IMR-90 (cell line): ENCODE results near the gene STAC2. TPM values are rescaled to one million over a fixed set of nuclear protein-coding genes. Genes with fewer than 3 reads are reported as not detected.

Source experiments
- ATAC-seq: fragments of 200-7000 bp; cut with Tn5 transposase; 2 replicates; pipeline ENCODE4 v1.9.1; 2020; ENCODE audit warnings: low read depth, mild to moderate bottlenecking, moderate library complexity
- BruUV-seq: library from RNA; stranded (reverse); fragments of 400-500 nt; replicated peaks from 2 replicates; lab custom pipeline; 2021; lab: Mats Ljungman, UMichigan
- CTCF ChIA-PET: fragments of 300-600 bp; formaldehyde crosslinking; extraction: SDS; loops from one replicate; lab custom pipeline; 2021; ENCODE audit warnings: antibody characterized with exemption; lab: Yijun Ruan, JAX
- POLR2A ChIA-PET: fragments of 300-600 bp; sonication (Branson Sonifier 250); formaldehyde crosslinking; loops from one replicate; lab custom pipeline; 2022; ENCODE audit warnings: antibody characterized with exemption; ENCODE audit not compliant: unreplicated experiment; lab: Charles Lee
- DNase-seq: peaks from one replicate; pipeline ENCODE4 v3.0.0; 2013
- H2AFZ ChIP-seq: replicated peaks from 2 replicates; pipeline ENCODE3; 2013; ENCODE audit warnings: low read length, mild to moderate bottlenecking; ENCODE audit not compliant: poor library complexity
- H2AK5ac ChIP-seq: 2 replicates; pipeline ENCODE4 v1.6.1; 2013; ENCODE audit warnings: low read depth, low read length, inconsistent platforms
- H2AK9ac ChIP-seq: replicated peaks from 2 replicates; pipeline ENCODE3; 2013; ENCODE audit warnings: mild to moderate bottlenecking, low read depth, low read length, moderate library complexity; ENCODE audit not compliant: poor library complexity
- H2BK120ac ChIP-seq: 2 replicates; pipeline ENCODE4 v1.6.1; 2013; ENCODE audit warnings: low read depth, low read length, inconsistent platforms
- H2BK15ac ChIP-seq: 3 replicates; pipeline ENCODE4 v1.6.1; 2013; ENCODE audit warnings: low read depth, low read length, inconsistent platforms
- H2BK20ac ChIP-seq: 2 replicates; pipeline ENCODE4 v1.6.1; 2013; ENCODE audit warnings: low read depth, mild to moderate bottlenecking, inconsistent platforms, low read length, moderate library complexity
- H2BK5ac ChIP-seq: 2 replicates; pipeline ENCODE4 v1.6.1; 2013; ENCODE audit warnings: mild to moderate bottlenecking, low read depth, low read length, inconsistent platforms; ENCODE audit not compliant: poor library complexity, severe bottlenecking
- H3K14ac ChIP-seq: replicated peaks from 2 replicates; pipeline ENCODE4 v1.6.1; 2013; ENCODE audit warnings: low read depth, low read length, inconsistent platforms
- H3K18ac ChIP-seq: 2 replicates; pipeline ENCODE4 v1.6.1; 2013; ENCODE audit warnings: low read depth, low read length, control low read depth
- H3K23ac ChIP-seq: 2 replicates; pipeline ENCODE4 v1.6.1; 2013; ENCODE audit warnings: low read depth, low read length, inconsistent platforms
- H3K27ac ChIP-seq: 2 replicates; pipeline ENCODE4 v1.5.1; 2013; ENCODE audit warnings: mild to moderate bottlenecking, control low read depth, low read length; ENCODE audit not compliant: insufficient read depth
- H3K27me3 ChIP-seq: 2 replicates; pipeline ENCODE4 v1.6.1; 2013; ENCODE audit warnings: low read length; ENCODE audit not compliant: control insufficient read depth, insufficient read depth
- H3K36me3 ChIP-seq: 2 replicates; pipeline ENCODE4 v1.6.1; 2013; ENCODE audit warnings: low read length, mixed read lengths; ENCODE audit not compliant: control insufficient read depth, insufficient read depth
- H3K4ac ChIP-seq: 2 replicates; pipeline ENCODE4 v1.6.1; 2013; ENCODE audit warnings: low read depth, low read length, inconsistent platforms
- H3K4me1 ChIP-seq: 2 replicates; pipeline ENCODE4 v1.6.1; 2013; ENCODE audit warnings: low read length, mixed read lengths; ENCODE audit not compliant: control insufficient read depth, insufficient read depth
- H3K4me2 ChIP-seq: 2 replicates; pipeline ENCODE4 v1.6.1; 2013; ENCODE audit warnings: low read depth, mild to moderate bottlenecking, control low read depth, low read length, moderate library complexity
- H3K4me3 ChIP-seq: 2 replicates; pipeline ENCODE4 v1.5.1; 2013; ENCODE audit warnings: low read depth, mild to moderate bottlenecking, control low read depth, low read length, moderate library complexity; ENCODE audit not compliant: insufficient read depth
- H3K56ac ChIP-seq: 2 replicates; pipeline ENCODE4 v1.6.1; 2013; ENCODE audit warnings: low read length, inconsistent platforms; ENCODE audit not compliant: insufficient read depth; ENCODE audit errors: extremely low read depth
- H3K79me1 ChIP-seq, 2 experiments: 2 replicates each; pipeline ENCODE4 v1.6.1; 2013; ENCODE audit warnings: low read length in 2 of 2, inconsistent platforms in 1 of 2, low read depth in 1 of 2
- H3K9ac ChIP-seq: 2 replicates; pipeline ENCODE4 v1.6.1; 2013; ENCODE audit warnings: low read depth, low read length, control low read depth
- H3K9me1 ChIP-seq: 2 replicates; pipeline ENCODE4 v1.6.1; 2013; ENCODE audit warnings: low read length, inconsistent platforms; ENCODE audit not compliant: insufficient read depth
- H3K9me3 ChIP-seq: 2 replicates; pipeline ENCODE4 v1.6.1; 2013; ENCODE audit warnings: low read length; ENCODE audit not compliant: control insufficient read depth, insufficient read depth
- H4K20me1 ChIP-seq: 2 replicates; pipeline ENCODE4 v1.6.1; 2013; ENCODE audit warnings: low read length, inconsistent platforms; ENCODE audit not compliant: insufficient read depth
- H4K5ac ChIP-seq: 2 replicates; pipeline ENCODE4 v1.6.1; 2013; ENCODE audit warnings: mild to moderate bottlenecking, low read depth, low read length, control low read depth
- H4K8ac ChIP-seq, 2 experiments: 2 replicates each; pipeline ENCODE4 v1.6.1; 2013; ENCODE audit warnings: low read depth in 2 of 2, low read length in 2 of 2, control low read depth in 1 of 2, inconsistent platforms in 1 of 2
- H4K91ac ChIP-seq: 2 replicates; pipeline ENCODE4 v1.6.1; 2013; ENCODE audit warnings: low read depth, low read length, inconsistent platforms; ENCODE audit not compliant: insufficient read depth
- BHLHE40 ChIP-seq: fragments of 150-350 bp; IDR thresholded peaks from 2 replicates; pipeline ENCODE4 v1.6.1; 2016; ENCODE audit warnings: mild to moderate bottlenecking, low read depth, low read length
- CEBPB ChIP-seq: IDR thresholded peaks from 2 replicates; pipeline ENCODE4 v1.6.1; 2012; ENCODE audit warnings: low read depth, low read length, improper control_type of control experiment
- CHD1 ChIP-seq: IDR thresholded peaks from 2 replicates; pipeline ENCODE4 v1.6.1; 2012; ENCODE audit warnings: low read depth, low read length, improper control_type of control experiment
- FOS ChIP-seq: fragments of 150-350 bp; IDR thresholded peaks from 2 replicates; pipeline ENCODE4 v1.6.1; 2016; ENCODE audit warnings: low read depth, low read length
- MAFK ChIP-seq: IDR thresholded peaks from 2 replicates; pipeline ENCODE4 v1.6.1; 2012; ENCODE audit warnings: low read depth, low read length, improper control_type of control experiment
- MAZ ChIP-seq: IDR thresholded peaks from 2 replicates; pipeline ENCODE4 v1.6.1; 2012; ENCODE audit warnings: low read depth, mild to moderate bottlenecking, low read length, improper control_type of control experiment, moderate library complexity, borderline replicate concordance
- NFE2L2 ChIP-seq: fragments of 150-350 bp; IDR thresholded peaks from 2 replicates; pipeline ENCODE4 v1.6.1; 2016; ENCODE audit warnings: low read depth, mild to moderate bottlenecking, low read length
- RAD21 ChIP-seq: IDR thresholded peaks from 2 replicates; pipeline ENCODE4 v1.6.1; 2012; ENCODE audit warnings: low read length, improper control_type of control experiment
- RFX5 ChIP-seq: IDR thresholded peaks from 2 replicates; pipeline ENCODE4 v1.8.0; 2012; ENCODE audit warnings: low read depth, mild to moderate bottlenecking, low read length, moderate library complexity
- WGBS, 2 experiments: methylation state at CpG; one replicate each; pipeline versions ENCODE4 v1.1.5 to v1.1.7; 2013; ENCODE audit warnings: missing lambda C conversion rate in 2 of 2; ENCODE audit not compliant: insufficient read length in 1 of 2; ENCODE audit errors: extremely low coverage in 2 of 2; 5-methylcytosine and 5-hydroxymethylcytosine counted together
- dilution Hi-C: fragments of 300-500 bp; cut with HindIII; formaldehyde crosslinking; loops from one replicate; pipeline ENCODE4 v1.14.3; 2018; ENCODE audit warnings: low sequenced_read_pairs; ENCODE audit not compliant: unreplicated experiment
- in situ Hi-C: fragments of 300-500 bp; cut with MboI; formaldehyde crosslinking; loops from 3 replicates; pipeline ENCODE4 v1.14.3; 2019; ENCODE audit warnings: low sequenced_read_pairs, inconsistent platforms, mixed read lengths
- intact Hi-C: fragments of 100-400 bp; cut with micrococcal nuclease; formaldehyde crosslinking; loops from 2 replicates; pipeline ENCODE4 v1.10.0; 2022
- polyA plus RNA-seq, 3 experiments: library from polyadenylated mRNA; depleted of rRNA; stranded (reverse); fragments of >200 nt; gene quantifications; 2 replicates each; pipeline ENCODE4 v1.2.3, GENCODE V29; 2012; ENCODE audit warnings: low replicate concordance in 1 of 3
- total RNA-seq: library from RNA; depleted of rRNA; stranded (reverse); fragments of >200 nt; gene quantifications from 2 replicates; pipeline ENCODE4 v1.2.3, GENCODE V29; 2012
- TF ChIP-seq, protein P1 (sequence below): fragments of 150-350 bp; IDR thresholded peaks from 2 replicates; pipeline ENCODE4 v1.6.1; 2017; ENCODE audit warnings: mild to moderate bottlenecking, antibody characterized with exemption, low read length, low read depth
- TF ChIP-seq, protein P2 (sequence below): fragments of 150-350 bp; IDR thresholded peaks from 2 replicates; pipeline ENCODE4 v1.6.1; 2016; ENCODE audit warnings: low read depth, mild to moderate bottlenecking, low read length, moderate library complexity, borderline replicate concordance
- TF ChIP-seq, protein P3 (sequence below): conservative IDR thresholded peaks from 2 replicates; pipeline ENCODE4 v1.5.1; 2012; ENCODE audit warnings: mild to moderate bottlenecking, low read depth, low read length, improper control_type of control experiment

STAC2 gene
- total and polyA plus RNA-seq, 2 of the 4 experiments (the other 2 are of a cell fraction), result 0.02 TPM; not detected in 1

DNA sequence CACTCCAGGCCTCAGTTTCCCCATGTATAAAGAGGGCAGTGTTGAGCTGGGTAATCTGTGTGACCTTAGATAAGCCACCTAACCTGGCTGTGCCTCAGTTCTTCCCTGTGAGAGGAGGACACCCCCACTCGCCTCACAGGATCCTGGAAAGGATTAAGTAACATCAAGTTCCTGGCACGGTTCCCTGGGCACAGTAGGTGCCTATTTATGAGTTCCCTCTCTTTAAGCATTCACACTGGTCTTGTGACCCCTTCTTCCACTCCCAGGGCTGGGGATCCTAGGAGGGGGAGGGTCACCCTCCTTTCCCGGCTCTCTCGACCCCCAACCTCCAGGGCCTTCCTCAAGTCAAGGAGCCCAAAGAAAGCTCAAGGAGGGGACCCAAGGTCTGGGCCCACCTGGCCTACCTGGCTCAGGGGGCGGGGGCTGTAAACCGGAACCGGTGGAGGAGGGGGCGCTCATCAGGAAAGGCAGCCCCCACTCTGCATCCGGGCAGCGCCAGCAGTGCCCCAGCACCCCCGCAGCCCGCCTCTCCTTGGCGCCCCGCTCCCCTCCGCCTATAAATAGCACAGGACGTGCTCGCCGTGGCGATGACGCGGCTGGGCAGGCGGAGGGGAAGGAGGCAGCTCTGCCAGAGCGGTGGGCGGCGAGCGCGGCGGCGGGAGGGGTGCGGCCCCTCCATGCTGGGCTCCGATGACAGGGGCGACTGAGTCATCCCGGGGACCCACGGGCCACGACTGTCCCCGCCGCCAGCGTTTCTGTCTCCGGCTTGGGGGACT lies 16.2 kb downstream of the STAC2 start:
- H4K91ac ChIP-seq, result peak overlapping the region; percentile 7; the same call in 1 of the 2 replicates
- 0% methylated on average over 13 of the region's 39 CpGs; no CpG with 5 or more reads in 1 of the 2 experiments for WGBS, 2 experiments
- POLR2A ChIA-PET, result no interaction called here
- peak; percentile 74 for ATAC-seq
- H3K36me3 ChIP-seq, result peaks cover 7% of the 10 kb centered on the region
- peak overlapping the region; percentile 91 for H3K14ac ChIP-seq
- H4K5ac ChIP-seq, result peak overlapping the region; percentile 51; the same call in 1 of the 2 replicates
- intact Hi-C loops, result no loop called here
- H2BK5ac ChIP-seq, result no peak overlapping the region
- peak overlapping the region; percentile 68 to 73; a peak in 2 of 4 replicates for H4K8ac ChIP-seq
- H3K4me2 ChIP-seq, result peak overlapping the region; percentile 63
- DNase-seq, result peak; percentile 69
- H3K4ac ChIP-seq, result peak overlapping the region; percentile 86
- H3K18ac ChIP-seq, result peak overlapping the region; percentile 19
- H2AFZ ChIP-seq, result peak overlapping the region; percentile 97
- H3K4me1 ChIP-seq, result peaks cover 16% of the 10 kb centered on the region
- peak overlapping the region; percentile 10; the same call in 1 of the 2 replicates for H3K23ac ChIP-seq
- CTCF ChIA-PET, result interaction anchor here (0.6 to 0.9 kb wide), 2 partner anchors 23 to 42 kb away, joined by 3 to 4 read pairs; no protein-coding TSS in a partner anchor
- no peaks in the 10 kb centered on the region for H3K79me1 ChIP-seq
- H3K9me1 ChIP-seq, result peaks cover 12% of the 10 kb centered on the region
- H3K27me3 ChIP-seq, result peaks cover 2% of the 10 kb centered on the region; the same call in 1 of the 2 replicates
- dilution Hi-C loops, result no loop called here
- peak overlapping the region; percentile 88 for H2AK5ac ChIP-seq
- no TSS peak for BruUV-seq
- H2AK9ac ChIP-seq, result peak overlapping the region; percentile 97
- H3K4me3 ChIP-seq, result peak overlapping the region; percentile 31
- H2BK15ac ChIP-seq, result peak overlapping the region; percentile 88; the same call in 1 of the 3 replicates
- peak overlapping the region; percentile 30; the same call in 1 of the 2 replicates for H3K9ac ChIP-seq
- no peak overlapping the region; the same call in 1 of the 2 replicates for H3K27ac ChIP-seq
- no peaks in the 10 kb centered on the region for H3K9me3 ChIP-seq
- peak overlapping the region; percentile 78; the same call in 1 of the 2 replicates for H2BK20ac ChIP-seq
- no peaks in the 10 kb centered on the region; the same call in none of the 2 replicates for H4K20me1 ChIP-seq
- H2BK120ac ChIP-seq, result peak overlapping the region; percentile 86
- H3K56ac ChIP-seq, result peak overlapping the region; percentile 5; the same call in 1 of the 2 replicates
- in situ Hi-C loops, result no loop called here
- TF ChIP-seq RAD21 (no peak), FOS (peak; percentile 27; the same call in 1 of the 2 replicates), MAZ (peak; percentile 82; the same call in 1 of the 2 replicates), BHLHE40 (0 out of 2 replicates have a peak, but pooled peaks have one; percentile 29), RFX5 (no peak), CHD1 (no peak), NFE2L2 (no peak), CEBPB (peak; percentile 9; the same call in 1 of the 2 replicates), MAFK (no peak)
- TF ChIP-seq, protein P1, sequence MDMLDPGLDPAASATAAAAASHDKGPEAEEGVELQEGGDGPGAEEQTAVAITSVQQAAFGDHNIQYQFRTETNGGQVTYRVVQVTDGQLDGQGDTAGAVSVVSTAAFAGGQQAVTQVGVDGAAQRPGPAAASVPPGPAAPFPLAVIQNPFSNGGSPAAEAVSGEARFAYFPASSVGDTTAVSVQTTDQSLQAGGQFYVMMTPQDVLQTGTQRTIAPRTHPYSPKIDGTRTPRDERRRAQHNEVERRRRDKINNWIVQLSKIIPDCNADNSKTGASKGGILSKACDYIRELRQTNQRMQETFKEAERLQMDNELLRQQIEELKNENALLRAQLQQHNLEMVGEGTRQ, result peak; percentile 23; the same call in 1 of the 2 replicates
- TF ChIP-seq, protein P2, sequence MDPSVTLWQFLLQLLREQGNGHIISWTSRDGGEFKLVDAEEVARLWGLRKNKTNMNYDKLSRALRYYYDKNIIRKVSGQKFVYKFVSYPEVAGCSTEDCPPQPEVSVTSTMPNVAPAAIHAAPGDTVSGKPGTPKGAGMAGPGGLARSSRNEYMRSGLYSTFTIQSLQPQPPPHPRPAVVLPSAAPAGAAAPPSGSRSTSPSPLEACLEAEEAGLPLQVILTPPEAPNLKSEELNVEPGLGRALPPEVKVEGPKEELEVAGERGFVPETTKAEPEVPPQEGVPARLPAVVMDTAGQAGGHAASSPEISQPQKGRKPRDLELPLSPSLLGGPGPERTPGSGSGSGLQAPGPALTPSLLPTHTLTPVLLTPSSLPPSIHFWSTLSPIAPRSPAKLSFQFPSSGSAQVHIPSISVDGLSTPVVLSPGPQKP, result no peak
- TF ChIP-seq, protein P3, sequence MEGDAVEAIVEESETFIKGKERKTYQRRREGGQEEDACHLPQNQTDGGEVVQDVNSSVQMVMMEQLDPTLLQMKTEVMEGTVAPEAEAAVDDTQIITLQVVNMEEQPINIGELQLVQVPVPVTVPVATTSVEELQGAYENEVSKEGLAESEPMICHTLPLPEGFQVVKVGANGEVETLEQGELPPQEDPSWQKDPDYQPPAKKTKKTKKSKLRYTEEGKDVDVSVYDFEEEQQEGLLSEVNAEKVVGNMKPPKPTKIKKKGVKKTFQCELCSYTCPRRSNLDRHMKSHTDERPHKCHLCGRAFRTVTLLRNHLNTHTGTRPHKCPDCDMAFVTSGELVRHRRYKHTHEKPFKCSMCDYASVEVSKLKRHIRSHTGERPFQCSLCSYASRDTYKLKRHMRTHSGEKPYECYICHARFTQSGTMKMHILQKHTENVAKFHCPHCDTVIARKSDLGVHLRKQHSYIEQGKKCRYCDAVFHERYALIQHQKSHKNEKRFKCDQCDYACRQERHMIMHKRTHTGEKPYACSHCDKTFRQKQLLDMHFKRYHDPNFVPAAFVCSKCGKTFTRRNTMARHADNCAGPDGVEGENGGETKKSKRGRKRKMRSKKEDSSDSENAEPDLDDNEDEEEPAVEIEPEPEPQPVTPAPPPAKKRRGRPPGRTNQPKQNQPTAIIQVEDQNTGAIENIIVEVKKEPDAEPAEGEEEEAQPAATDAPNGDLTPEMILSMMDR, result no peak
